ENCODE results near the gene SLC1A7.

SLC1A7 gene

DNA sequence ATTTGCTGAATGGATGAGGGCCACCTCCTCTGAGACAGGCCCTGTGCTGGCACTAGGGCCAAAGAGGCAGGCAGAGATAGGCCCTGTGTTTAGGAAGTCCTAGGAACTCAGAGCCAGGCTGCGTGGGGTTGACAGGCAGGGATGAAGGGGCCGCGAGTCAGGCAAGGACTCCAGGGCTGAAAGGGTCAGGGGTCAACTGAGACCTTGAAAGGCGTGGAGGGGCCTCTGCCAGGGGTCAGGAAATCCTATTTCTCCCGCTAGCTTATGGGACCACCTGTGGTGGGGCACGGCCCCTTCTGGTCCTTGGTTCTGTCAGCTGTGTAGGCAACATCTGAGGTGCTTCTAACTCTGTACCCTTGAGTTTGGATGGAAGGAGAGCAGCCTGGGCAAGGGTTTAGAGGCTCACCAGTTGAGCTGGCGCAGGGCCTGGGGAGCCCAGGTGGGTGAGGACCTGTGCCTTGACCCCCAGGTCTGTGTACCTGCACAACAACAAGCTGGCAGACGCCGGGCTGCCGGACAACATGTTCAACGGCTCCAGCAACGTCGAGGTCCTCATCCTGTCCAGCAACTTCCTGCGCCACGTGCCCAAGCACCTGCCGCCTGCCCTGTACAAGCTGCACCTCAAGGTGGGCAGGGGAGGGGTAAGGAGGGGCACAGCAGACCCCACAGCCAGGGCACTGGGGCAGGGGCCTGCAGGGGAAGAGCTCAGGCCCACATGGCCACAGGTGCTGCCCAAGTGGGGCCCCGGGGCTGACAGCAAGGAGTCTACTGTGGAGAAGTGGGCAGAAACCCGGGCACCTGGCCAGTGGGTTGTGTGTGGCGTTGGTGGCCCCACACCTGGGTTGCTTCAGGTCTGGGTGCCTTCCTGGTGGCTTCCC, 65.5 kb downstream of the SLC1A7 start:
- no peak overlapping the region for H3K4me3 ChIP-seq
- DNase-seq (ENCODE audit: low spot score), result peak; percentile 70
- H3K27ac ChIP-seq, result no peak overlapping the region
- TF ChIP-seq, protein P1, sequence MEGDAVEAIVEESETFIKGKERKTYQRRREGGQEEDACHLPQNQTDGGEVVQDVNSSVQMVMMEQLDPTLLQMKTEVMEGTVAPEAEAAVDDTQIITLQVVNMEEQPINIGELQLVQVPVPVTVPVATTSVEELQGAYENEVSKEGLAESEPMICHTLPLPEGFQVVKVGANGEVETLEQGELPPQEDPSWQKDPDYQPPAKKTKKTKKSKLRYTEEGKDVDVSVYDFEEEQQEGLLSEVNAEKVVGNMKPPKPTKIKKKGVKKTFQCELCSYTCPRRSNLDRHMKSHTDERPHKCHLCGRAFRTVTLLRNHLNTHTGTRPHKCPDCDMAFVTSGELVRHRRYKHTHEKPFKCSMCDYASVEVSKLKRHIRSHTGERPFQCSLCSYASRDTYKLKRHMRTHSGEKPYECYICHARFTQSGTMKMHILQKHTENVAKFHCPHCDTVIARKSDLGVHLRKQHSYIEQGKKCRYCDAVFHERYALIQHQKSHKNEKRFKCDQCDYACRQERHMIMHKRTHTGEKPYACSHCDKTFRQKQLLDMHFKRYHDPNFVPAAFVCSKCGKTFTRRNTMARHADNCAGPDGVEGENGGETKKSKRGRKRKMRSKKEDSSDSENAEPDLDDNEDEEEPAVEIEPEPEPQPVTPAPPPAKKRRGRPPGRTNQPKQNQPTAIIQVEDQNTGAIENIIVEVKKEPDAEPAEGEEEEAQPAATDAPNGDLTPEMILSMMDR (IDR thresholded peaks at IDR 0.05), result no peak

DNA sequence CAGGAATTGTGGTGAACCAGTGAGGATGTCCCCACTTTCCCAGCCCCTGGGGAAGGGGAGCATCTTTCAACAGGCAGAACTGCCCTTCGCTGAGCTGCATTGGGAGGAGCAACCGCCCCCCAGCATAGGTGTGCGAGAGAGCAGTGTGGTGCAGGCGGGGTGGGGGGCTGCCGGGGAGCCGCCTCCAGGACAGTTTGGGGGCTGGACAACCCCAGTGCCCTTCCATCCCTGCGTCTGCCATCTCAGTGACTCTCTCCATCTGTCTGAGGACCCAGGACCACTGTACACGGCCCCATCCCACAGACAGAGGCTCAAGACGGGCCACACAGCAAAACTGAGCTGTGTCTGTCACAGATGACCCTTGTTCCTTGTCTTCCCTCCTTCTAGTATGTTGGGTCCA, 66.3 kb downstream of the SLC1A7 start:
- DNase-seq (ENCODE audit: low spot score), result no peak
- TF ChIP-seq, protein P1 (IDR thresholded peaks at IDR 0.05), result no peak
- no peak overlapping the region for H3K4me3 ChIP-seq
- H3K27ac ChIP-seq, result no peak overlapping the region

DNA sequence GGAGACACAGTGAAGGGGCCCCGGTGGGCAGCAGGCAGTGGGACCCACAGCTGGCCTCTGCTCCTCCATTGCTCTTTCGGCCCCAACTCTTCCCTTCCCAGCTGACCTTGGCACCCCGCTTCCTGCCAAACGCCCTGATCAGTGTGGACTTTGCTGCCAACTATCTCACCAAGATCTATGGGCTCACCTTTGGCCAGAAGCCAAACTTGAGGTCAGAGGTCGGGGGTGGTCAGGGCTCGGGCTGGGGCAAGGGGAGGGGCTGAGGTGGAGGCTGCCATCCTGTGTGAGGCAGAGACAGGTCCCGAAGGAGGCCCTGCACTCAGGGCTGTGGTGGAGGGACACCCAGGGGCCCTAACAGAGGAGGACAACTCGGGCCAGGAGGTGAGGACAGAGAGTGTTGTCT, 66.7 kb downstream of the SLC1A7 start:
- TF ChIP-seq, protein P1 (IDR thresholded peaks at IDR 0.05), result no peak
- peak; percentile 66 for DNase-seq (ENCODE audit: low spot score)
- no peak overlapping the region for H3K4me3 ChIP-seq
- peak overlapping the region in 1 of 2 donors; percentile 11 for H3K27ac ChIP-seq

DNA sequence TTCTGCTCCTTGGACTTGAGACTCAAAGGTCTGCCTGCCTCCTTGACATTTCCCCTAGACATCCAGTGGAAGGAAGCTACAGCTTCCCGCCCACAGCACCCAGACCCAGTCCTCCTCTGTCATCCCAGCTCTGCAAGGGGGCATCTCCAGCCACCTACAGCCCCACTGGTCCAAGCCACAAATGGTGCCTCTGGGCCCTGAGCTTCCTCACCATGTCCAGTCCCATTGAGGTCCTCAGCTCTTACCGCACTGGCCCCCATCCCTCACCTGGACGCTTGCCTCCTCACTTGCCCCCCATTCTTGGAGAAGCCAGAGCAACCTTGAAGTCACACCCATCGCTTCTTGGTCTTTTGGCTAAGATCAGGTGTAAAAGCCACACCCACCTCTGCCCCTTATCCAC, 67.2 kb downstream of the SLC1A7 start:
- peak overlapping the region in 1 of 2 donors; percentile 64 for H3K27ac ChIP-seq
- peak; percentile 69 for DNase-seq (ENCODE audit: low spot score)
- H3K4me3 ChIP-seq, result no peak overlapping the region
- TF ChIP-seq, protein P1 (IDR thresholded peaks at IDR 0.05), result no peak

DNA sequence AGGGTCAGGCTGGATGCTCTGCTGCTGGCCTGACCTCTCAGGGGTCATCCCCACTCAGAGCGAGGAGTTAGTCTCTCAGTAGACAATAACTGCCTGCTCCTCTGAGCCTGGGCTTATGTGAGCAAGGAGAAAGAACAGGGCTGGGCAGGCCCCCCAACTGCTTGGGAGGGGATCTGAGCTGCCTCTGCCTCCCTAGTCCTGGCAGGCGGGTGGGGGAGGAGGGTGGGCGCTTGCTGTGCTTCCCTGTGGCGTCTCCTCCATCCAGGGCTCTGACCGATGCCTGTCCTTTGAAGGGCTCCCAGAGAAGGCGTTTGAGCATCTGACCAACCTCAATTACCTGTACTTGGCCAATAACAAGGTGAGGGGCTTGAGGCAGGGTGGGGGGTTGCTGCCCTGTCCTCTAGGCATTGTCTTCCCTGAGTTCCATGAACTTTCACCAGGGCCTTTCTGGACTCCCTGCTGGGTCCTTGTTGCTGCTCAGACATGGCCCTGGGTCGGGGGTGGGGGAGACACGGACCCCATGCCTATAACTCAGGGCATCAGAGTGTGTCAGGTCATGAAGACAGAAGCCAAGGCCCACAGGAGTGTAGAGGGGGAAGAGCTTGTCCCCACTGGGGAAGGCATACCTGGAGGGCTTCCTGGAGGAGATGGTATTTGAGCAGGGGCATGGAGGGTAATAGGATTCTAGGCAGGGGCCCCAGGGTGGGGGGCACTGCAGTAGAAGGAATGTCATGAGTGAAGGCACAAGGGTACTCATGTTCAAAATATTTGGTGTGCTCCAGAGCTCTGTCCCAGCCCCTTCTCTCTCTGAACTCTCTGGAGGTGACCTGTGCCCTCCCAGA, 67.9 kb downstream of the SLC1A7 start:
- DNase-seq (ENCODE audit: low spot score), result peak; percentile 62
- TF ChIP-seq, protein P1 (IDR thresholded peaks at IDR 0.05), result no peak
- peak overlapping the region in 1 of 2 donors; percentile 64 for H3K27ac ChIP-seq
- H3K4me3 ChIP-seq, result no peak overlapping the region

DNA sequence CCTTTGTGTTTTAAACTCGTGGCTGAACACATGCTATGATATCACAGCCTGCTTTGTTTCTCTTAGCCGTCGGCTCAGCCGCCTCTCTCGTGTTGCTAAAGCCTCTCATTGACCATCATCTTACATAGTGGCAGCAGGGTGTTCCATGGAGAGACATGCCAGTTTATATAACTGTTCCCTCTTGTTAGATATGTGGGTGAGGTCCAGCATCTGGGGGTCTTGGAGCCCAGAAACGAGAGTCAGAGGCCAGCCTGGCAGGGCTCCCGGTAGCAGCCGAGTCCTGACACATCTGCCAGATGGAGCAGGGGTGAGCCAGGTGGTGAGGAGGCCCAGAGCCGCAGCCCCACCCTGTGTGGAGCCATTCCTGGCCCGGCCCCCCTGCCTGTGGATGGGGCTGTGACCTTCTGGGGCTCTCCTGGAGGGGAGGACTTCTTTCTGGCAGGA, 68.5 kb downstream of the SLC1A7 start:
- Histone ChIP-seq H3K4me3 (no peak overlapping the region), H3K27ac (peak overlapping the region in 1 of 2 donors; percentile 64)
- TF ChIP-seq, protein P1 (IDR thresholded peaks at IDR 0.05), result no peak
- peak; percentile 75 for DNase-seq (ENCODE audit: low spot score)
